Islet precursor cell (in vitro differentiated cells): ENCODE measurements around the gene TTC9.

Experiments used
- DNase-seq: peaks from one replicate; pipeline ENCODE4 v3.0.0-alpha.2; 2018

Gene TTC9

DNA sequence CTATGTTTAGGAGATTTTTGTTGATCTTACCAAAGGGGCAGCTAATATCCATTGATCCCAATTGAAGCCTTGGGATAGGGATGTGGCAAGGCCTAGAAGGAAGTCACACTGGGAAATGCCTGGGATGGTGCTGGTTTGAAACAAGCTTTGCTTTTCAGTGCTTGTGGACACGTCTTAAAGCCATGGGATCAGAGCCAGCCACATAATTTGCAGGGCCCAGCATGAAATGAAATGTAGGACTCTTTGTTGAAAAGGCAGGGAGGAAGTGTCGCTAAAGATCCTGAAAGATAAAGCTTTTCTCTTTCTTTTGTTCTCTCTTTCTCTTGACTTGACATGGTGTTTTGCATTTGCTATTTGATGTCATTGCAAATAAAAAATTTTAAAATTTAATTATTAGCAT, 5.0 kb downstream of the TTC9 start:
- DNase-seq, result no peak

DNA sequence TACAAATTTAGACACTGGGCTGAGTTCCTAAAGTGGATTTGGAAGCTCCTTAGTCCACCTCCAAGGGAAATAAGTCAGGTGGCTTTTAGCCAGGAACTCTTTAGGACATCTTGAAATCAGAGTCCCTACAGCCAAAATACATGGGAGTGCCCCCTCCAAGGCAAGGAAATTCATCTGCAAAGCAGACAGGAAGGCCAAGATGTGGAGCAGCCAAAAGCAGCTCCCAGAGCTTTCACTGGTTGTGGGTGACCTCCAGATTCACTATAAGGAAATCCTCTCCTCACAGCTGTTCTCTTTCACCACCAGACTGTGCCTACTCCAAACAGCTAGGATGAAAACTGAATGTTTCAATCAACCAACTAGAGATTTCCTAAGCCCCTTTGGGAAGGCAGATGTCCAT, 6.6 kb downstream of the TTC9 start:
- DNase-seq, result no peak

DNA sequence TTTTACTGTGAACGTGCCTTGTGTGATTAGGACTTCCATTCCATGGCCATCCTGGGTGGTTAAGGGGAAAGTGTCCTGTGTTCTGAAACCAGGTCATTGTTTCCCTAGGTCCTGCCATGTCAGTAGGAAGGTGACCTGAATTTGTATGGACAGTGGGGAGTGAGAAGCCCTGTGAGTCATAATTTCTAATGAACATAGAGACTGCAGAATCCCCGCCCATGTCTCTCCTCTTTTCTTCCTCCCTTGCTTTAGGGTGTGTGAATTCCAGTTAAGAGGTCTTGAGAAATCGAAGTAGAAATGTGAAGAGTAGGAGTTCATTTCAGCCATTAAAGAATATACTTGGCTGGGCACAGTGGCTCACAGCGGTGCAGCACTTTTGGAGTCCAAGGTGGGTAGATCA, 8.1 kb downstream of the TTC9 start:
- no peak for DNase-seq

DNA sequence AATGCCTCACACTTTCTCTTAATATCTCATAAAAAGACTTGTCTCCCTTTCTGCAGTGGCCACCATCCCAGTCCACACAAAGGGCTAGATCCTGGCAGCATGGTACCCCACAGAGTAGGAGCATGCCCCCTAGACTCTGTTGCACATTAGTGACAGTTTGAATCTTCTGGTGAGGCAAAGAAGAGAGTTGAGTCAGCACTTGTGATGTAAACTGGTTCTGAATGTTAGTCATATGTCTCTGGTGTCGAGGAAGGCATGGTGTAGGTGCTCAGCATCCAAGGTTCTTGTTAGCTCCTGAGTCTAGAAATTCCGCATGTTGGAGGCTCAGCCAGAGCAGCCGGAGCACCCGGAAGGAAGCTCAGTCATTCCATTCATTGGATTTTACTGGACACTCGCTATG, 9.8 kb downstream of the TTC9 start:
- no peak for DNase-seq

DNA sequence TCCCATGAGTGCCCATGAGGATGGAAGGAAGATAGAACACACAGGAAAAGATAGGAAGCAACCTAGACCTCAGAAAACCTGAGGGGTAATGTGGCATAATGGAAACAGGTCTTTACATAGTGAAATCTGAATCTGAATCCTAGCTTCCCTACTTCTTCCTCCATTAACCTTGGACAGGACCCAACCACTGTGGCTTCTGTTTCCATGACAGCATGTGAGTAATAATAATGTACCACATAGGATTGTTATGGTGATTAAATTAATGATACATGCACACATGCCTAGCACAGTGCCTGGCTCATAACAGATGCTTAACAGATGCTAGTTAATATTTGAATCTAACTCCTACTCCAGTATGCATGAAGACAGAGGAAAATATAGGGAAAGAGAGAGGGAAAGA, 11.2 kb downstream of the TTC9 start:
- DNase-seq, result no peak

DNA sequence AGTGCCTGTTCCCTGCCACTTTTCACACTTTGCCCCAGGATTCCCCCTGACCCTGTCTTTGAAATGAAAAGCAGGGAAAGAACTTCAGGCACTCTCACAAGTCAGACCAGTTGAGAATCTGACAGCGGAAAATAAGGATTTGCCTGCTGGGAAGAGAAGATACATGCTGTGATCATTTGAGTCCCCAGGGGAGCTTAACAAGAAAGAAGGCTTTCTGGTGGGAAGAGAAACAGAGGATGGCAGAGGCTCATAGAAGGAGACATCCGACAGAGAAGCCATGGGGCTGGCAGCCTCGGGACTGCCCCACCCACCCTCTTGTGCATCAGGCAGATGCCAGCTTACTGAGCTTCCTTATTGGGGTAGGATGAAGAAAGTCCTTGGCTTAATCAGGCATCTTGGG, 11.9 kb downstream of the TTC9 start:
- DNase-seq, result peak; percentile 38

DNA sequence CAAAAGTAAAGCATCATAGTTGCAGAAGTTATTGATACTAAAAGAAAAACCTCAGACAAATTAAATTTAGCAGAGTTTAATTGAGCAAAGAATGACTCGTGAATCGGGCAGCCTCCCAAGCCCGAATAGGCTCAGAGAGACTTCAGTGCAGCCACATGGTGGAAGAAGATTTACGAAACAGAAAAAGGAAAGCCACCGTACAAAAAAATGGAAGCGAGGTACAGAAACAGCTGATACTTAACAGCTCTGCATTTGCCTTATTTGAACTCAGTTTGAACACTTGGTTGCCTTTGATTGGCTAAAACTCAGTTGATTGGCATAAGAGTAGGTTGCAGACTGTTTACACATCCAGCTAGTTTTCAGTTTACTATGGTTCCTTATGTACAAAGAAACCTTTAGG, 12.9 kb downstream of the TTC9 start:
- no peak for DNase-seq

DNA sequence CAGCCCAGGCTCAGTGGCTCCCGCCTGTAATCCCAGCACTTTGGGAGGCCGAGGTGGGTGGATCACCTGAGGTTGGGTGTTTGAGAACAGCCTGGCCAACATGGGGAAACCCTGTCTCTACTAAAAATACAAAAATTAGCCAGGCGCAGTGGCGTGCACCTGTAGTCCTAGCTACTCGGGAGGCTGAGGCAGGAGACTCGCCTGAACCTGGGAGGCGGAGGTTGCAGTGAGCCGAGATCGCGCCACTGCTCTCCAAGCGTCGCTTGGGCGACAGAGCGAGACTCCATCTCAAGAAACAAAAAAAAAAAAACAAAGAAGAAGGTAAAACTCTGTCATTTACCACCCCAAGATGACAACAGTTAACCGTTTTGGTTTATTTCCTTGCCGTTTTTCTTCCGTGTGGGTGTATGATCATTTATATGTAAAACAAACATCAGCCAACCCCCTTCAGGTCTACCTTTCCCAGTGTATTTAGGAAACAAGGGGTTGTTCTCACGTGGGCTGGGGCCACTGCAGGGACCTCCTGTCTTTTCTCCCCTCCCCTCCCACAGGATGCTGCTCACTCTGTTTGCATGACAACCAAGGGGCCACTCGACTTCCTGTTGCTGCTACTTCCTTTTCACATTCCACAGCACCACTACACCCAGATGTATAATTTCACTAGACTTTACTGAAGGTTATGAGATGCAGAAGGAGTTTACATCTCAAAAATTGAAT, 13.6 kb downstream of the TTC9 start:
- peak; percentile 49 for DNase-seq

DNA sequence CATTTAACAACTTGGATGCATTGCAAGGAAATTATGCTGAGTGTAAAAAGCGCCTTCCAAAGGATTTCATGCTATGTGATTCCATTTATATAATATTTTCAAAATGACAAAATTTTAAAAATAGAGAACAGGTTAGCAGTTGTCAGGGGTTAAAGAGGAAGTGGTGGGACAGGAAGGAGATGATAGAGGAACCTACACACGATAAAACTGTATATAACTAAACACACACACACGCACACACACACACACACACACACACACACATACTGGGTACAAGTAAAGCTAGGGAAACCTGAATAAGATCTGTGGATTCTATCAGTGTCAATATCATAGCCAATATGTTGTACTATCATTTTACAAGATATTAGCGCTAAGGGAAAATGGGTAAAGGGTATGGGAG, 17.2 kb downstream of the TTC9 start:
- DNase-seq, result no peak

DNA sequence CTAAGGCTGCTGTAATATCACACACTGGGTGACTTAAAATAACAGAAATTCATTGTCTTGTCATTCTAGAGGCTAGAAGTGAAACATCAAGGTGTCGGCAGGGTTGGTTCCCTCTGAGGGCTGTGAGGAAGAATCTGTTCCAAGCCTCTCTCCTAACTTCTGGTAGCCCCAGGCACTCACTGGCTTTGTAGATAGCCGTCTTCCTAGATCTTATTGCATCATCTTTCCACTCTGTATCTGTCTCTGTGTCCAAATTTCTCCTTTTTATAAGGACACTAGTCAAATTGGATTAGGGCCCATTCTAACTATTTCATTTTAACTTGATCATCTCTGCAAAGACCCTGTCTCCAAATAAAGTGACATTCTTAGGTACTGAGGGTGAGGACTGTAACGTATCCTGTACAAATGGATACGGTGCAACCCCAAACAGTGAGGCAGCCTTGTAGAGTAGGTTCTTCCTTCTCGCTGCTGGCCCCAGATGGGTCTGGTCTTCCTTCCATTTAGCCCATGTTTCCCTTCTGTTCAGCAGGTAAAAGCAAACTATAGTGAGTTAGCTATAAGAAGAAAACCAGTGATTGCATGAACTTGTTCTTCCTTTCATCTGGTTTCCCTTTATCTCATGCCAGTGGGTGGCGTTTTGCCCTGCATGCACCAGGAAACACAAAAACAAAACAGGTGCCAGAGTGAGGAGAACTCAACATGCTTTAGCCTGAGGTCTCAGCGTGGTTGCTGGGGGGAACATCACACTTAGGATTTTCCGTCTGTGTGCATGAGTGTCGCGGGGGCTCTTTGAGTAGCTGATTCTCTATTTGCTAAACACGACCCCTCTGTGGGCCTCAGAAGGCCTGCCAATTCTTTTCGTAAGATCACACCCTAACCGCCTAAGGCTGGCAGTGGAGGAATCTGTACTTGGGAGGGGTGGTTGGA, 19.5 kb downstream of the TTC9 start:
- no peak for DNase-seq

DNA sequence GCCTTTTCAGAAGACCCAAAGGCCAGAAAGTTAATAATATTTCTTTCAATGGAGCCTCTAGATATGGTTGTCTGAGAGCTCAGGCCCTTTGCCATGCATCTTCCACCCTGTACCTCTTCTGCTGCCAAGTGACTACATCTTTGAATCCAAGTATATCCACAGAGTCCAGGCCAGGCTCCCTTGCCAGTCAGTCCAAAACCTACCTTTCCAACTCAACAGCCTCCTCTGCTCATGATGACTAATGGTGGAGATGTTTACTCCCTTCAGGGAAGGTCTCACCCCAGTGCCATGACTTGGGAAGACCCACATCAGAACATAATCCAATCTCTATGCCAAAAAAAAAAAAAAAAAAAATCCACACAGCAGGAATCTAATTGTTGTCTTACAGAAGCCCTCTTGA, 20.4 kb downstream of the TTC9 start:
- no peak for DNase-seq

DNA sequence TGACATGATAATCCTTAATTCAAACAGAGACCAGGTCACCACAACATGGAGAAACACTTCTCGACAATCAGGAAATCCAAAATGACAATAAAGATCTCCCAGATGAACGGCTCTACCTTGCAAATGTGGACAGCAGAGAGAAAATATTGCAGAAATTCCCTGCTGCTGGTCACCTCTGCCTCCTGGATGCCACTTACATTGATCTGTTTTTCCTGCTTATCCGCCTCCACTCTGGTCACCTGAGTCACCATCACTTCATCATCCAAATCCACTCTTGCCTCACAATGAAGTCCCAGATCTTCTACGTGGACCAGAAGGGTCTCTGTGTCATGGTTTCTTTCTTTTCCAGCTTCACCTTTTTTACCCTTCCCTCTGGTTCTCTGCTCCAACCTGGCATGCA, 21.1 kb downstream of the TTC9 start:
- no peak for DNase-seq

DNA sequence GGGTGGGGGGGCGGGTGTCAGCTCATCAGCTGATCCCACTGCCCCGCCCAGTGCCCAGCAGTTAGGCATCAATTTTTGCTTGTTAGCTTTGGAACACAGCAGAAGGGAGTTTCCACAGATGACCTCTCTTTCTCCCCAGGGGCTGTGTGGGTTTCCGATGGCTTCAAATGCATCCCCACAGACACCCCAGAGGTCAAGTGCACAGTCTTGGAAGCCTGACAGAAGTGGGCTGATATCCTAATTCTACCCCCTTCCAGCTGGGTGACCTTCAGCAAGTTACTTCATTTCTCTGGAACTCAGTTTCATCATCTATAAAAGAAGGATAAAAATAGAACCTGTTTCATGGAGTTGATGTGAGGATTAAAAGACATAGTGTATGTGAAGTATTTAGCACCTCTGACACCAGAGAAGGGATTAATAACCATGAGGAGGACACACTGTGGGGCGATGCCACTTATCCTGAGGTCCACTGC, 22.0 kb downstream of the TTC9 start:
- no peak for DNase-seq

DNA sequence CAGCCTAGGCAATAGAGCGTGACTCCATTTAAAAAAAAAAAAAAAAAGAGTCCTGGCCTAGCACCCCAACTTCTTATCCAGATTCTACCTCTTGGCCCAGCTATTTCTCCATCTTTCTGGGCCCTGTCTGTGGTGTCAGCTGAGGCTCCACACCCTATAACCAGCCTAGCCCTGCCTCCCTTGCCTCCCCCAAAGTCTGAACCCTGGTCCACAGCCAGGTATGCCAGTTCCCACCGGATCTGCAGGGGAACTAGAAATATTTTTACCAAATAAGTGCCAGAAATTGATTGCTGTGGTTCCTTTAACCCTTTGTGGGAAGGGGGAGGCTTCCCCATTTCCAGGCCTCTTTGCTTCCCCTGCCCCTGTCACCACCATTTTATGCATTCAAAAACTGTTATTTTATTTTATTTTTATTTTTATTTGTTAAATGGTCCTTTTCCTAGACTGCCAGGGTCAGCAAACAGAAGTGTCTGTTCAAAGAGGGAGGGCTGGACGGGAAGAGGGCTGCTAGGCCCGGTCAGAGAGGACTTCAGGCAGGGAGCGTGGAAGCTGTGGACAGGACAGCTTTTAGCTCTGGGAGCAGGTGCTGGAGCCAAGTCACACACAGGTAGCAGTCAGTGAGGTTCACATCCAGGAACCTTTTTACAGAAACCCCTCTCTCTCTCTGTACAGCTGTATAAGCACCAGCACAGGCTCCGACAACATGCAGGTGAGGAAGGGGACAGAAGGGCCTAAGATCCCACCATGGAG, 23.2 kb downstream of the TTC9 start:
- no peak for DNase-seq

DNA sequence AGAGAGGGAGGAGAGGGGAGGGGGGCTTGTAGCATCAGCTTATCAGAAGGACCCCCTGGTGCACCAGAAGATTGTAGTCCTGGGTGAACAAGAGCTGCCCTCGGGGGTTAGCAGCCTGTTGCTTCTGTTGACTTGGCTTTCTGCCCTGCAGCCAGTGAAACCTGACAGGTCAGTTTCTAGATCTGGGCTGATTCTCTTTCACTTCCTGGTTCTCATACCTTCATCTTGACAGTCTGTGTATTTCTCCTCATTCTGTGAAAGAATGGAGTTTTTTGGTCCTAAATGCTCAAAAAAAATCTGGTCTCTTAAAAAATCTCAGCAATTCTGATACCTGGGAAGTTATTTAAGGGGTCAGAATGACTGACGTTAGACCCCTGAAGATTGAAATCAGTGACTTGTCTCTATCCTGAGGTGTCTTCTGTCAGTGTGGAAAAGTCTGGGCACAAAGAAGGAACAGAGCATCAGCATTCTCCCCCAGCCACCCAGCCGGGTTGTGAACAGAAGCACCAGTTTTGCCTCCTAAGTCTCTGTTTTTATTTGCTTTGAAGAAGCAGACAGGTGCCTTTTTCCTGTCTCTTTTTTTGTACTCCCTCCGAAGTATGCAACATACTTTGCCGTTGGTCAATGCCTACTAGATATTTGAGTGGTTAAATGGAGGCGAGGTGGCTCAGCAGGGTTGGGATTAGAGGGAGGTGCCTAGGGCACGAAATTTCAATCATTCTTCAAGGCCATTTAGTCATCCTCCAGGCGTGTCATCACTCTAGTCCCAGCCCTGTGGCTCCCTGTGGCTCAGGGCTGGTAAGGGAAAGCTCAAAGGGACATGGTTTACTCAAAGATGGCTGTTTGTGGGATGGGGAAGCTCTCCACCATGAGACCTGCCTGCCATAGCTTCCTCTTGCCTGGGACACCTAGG, 24.0 kb downstream of the TTC9 start:
- DNase-seq, result peak; percentile 89

DNA sequence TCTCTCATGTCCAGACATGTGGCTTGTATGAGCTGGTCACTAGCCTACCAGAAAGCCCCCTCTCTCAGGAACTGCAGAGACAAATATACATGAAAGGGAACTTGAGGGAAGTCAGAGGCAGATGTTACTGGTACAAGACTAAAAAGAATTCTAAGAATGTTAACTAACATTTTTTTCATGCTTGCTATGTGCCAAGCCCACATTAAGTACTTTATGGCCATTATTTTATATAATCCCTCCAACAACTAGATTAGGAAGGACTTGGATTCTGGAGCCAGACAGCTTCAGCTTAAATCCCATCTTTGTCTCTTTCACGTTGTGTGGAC, 24.6 kb downstream of the TTC9 start:
- no peak for DNase-seq

DNA sequence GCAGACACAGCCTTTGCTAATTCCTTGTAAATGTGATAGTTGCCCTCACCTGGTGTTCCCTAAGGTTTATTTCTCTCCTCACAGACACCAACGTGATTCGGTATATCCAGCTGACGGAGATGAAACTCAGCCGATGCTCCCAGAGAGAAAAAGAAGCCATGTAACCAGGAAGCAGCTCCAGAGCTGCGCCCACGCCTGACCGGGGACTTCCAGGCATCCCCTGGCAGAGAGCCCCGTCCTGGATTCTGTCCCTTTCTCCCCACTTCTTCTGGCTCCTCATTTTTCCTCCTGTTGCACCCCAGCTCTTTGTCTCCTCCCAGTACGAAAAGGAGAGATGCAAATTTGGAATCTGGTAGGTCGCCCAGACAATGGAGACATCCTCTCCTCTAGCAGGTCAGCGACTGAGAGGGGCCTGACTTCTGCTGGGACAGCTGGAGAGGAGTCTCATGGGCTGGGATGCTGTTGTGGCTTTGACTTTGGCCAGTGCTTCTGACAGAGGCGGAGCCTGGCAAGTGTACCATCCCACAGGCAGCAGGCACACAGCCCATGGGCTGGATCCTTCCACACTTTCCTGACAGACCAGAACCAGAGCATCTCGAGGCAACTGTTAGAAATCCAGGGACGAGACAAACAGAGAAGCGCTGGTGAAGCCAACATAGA, 29.4 kb downstream of the TTC9 start:
- DNase-seq, result no peak

DNA sequence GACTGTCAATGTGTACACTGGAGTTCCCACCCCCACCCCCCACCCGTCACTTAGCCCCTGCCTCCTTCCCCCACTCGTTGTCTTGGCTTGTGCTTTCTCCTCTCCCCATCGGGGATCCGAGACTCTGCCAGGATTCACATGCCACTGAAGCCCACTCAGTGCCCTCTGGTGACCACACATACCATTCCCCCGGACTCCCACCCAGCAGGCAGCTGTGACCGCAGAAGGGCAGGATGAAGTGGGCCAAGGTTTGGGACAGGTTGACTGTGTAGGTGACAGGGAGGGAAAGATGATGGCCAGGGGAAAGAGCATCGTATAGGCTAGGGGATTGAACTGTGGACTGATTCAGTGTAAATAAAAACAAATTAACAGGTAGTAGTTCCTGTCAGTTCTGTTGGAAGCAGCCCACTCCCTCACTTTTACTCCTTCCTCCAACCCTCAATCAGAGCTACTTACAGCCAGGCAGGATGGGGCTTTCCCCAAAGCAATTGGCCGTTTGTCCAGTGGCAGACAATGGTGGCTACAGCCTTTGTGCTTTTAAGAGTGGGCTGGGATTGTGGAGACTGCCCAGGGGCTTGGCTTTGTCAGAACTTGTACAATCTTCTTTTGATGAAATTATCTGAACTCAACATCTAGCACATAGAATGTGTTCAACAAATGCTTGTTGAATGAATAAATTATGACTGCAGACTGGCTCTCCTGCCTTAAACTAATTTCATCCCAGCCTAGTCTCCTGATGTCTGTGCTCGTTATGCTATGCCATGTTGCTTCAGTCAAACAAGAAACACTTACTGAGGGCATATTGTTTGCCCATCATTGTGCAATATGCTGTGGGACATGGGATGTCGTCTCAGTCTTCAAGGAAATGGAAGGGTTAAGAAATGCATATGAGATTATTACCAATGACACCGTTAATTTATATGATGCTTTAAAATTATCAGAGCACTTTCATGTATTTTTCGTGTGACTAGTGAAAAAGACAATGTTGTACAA, 30.2 kb downstream of the TTC9 start:
- DNase-seq, result no peak

DNA sequence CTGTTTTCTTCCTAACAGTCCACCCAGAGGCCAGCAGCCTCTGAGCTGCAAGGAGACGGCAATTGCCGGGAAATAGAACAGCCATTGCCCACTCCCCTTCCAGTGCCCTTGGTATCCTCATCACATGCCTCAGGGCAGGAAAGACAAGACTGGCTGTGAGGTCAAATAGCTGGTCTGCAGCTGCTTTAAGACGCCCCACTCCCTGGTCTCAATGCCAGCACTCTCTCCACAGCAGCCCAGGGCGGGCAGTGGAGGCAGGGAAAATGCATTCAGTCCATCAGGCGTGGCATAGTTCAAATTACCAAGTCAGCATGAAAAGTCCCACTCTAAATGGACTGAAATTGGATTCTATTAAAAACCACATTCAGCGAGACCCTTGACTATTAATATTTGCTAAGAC, 35.6 kb downstream of the TTC9 start:
- no peak for DNase-seq

DNA sequence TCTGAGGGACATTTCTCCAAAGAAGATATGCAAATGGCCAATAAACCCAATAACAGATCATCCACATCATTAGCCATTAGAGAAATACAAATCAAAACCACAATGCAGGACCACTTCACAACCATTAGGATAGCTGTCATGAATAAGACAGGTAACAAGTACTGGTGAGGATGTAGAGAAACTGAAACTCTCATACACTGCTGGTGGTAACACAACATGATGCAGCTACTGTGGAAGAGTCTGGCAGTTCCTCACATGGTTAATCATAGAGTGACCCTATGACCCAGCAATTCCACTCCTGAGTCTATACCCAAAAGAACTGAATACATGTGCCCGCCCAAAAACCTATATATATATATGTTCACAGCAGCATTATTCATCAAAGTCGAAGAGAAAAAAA, 39.0 kb downstream of the TTC9 start:
- no peak for DNase-seq

DNA sequence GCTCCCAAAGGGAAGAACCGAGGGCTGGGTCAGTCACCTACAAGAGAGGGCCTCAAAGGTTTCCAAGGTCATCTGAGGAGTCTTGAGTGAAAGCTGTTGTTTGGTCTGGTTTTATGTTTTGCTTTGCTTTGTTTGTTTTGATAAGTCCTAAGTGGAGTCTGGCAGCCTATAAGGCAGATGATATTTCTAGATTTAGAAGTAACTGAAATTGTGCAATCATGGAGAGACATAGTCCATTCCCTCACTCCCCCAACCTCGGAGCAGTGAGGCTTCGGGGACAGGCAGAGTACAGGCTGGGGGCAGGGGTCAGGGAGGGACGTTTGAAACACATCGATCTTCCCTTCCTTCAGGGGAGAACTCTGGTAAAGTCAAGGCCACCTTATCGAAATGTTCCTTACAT, 42.3 kb downstream of the TTC9 start:
- no peak for DNase-seq
